GM18909 (cell line): Measurements from ENCODE around the gene FRS3.
A peak's percentile ranks its signal among the peaks of the same experiment; 100 is the strongest.
"Not testable (repeated sequence)": the region's sequence is repeated elsewhere in the genome, so short reads cannot be mapped to it uniquely, and the experiment has no call there.

Experiments
- ATAC-seq: cut with Tn5 transposase; IDR thresholded peaks from one replicate; pipeline ENCODE4 v1.9.1; 2021; ENCODE audit warnings: mild to moderate bottlenecking; ENCODE audit not compliant: unreplicated experiment, poor library complexity

Gene FRS3

GRCh38 chr6:41779788-41780550 lies at the start of gene FRS3:
Gene FRS3 (minus strand): TSS chr6:41779900. CDS start chr6:41776987, 2,913 bp downstream.
- peak; percentile 91 for ATAC-seq

GRCh38 chr6:41826343-41827022 lies 46.8 kb upstream of the FRS3 start:
- ATAC-seq = no peak

- ATAC-seq = no peak
These were observed 45.2 kb upstream of the FRS3 start for GRCh38 chr6:41824571-41825569.

- no peak for ATAC-seq
These were observed 43.5 kb upstream of the FRS3 start for GRCh38 chr6:41823178-41823577.

GRCh38 chr6:41822021-41822420 lies 42.3 kb upstream of the FRS3 start:
- no peak for ATAC-seq

- ATAC-seq = no peak
These were observed 41.6 kb upstream of the FRS3 start for GRCh38 chr6:41821266-41821665.

GRCh38 chr6:41818271-41819054 lies 38.8 kb upstream of the FRS3 start:
- no peak for ATAC-seq

- ATAC-seq = no peak
These were observed 35.9 kb upstream of the FRS3 start for GRCh38 chr6:41815587-41815986.

GRCh38 chr6:41814629-41815028 lies 34.9 kb upstream of the FRS3 start:
- ATAC-seq = no peak

- no peak for ATAC-seq
These were observed 34.3 kb upstream of the FRS3 start for GRCh38 chr6:41813956-41814355.

- ATAC-seq = no peak
These were observed 33.8 kb upstream of the FRS3 start for GRCh38 chr6:41813469-41813868.

- ATAC-seq = not testable (repeated sequence)
These were observed 32.2 kb upstream of the FRS3 start for GRCh38 chr6:41811946-41812345.

GRCh38 chr6:41811095-41811494 lies 31.4 kb upstream of the FRS3 start:
- ATAC-seq = no peak

- no peak for ATAC-seq
These were observed 26.4 kb upstream of the FRS3 start for GRCh38 chr6:41805830-41806774.

GRCh38 chr6:41801380-41801779 lies 21.7 kb upstream of the FRS3 start:
- no peak for ATAC-seq

GRCh38 chr6:41799559-41799911 lies 19.8 kb upstream of the FRS3 start:
- ATAC-seq = no peak

- no peak for ATAC-seq
These were observed 19.3 kb upstream of the FRS3 start for GRCh38 chr6:41798901-41799558.

- ATAC-seq = no peak
These were observed 16.8 kb upstream of the FRS3 start for GRCh38 chr6:41796474-41796873.
